MM.1S (cell line): ENCODE data around the gene PINK1.
"Not testable (repeated sequence)": the region's sequence is repeated elsewhere in the genome, so short reads cannot be mapped to it uniquely, and the experiment has no call there.

ENCODE experiments used
- EZH2 ChIP-seq: fragments of 300-600 bp; sonication (generic); optimal IDR thresholded peaks from 2 replicates; pipeline ENCODE3; 2017; ENCODE audit warnings: low read depth, mild to moderate bottlenecking, antibody characterized with exemption, low read length, mixed read lengths
- TF ChIP-seq, protein P1 (sequence below): fragments of 300-600 bp; sonication (generic); IDR thresholded peaks from 2 replicates; pipeline ENCODE4 v1.5.1; 2016; ENCODE audit warnings: antibody characterized with exemption, low read length, mixed read lengths

DNA sequence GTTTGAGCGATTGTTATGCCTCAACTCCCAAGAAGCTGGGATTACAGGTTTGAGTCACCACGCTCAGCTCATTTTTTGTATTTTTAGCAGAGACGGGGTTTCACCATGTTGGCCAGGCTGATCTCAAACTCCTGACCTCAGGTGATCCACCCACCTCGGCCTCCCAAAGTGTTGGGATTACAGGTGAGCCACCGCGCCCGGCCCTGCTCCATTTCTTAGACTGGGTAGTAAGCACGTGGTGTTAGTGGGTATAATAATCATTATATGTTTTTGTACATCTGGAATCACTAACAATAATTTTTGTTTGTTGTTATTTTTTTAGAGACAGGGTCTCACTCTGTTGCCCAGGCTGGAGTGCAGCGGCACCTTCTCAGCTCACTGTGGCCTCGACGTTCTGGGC is 40.4 kb downstream of the PINK1 start:
- TF ChIP-seq, protein P1, sequence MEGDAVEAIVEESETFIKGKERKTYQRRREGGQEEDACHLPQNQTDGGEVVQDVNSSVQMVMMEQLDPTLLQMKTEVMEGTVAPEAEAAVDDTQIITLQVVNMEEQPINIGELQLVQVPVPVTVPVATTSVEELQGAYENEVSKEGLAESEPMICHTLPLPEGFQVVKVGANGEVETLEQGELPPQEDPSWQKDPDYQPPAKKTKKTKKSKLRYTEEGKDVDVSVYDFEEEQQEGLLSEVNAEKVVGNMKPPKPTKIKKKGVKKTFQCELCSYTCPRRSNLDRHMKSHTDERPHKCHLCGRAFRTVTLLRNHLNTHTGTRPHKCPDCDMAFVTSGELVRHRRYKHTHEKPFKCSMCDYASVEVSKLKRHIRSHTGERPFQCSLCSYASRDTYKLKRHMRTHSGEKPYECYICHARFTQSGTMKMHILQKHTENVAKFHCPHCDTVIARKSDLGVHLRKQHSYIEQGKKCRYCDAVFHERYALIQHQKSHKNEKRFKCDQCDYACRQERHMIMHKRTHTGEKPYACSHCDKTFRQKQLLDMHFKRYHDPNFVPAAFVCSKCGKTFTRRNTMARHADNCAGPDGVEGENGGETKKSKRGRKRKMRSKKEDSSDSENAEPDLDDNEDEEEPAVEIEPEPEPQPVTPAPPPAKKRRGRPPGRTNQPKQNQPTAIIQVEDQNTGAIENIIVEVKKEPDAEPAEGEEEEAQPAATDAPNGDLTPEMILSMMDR, result not testable (repeated sequence)
- TF ChIP-seq EZH2, result not testable (repeated sequence)
